GM18873 (cell line): ENCODE measurements around the gene FUT6.
"Not testable (repeated sequence)": the region's sequence is repeated elsewhere in the genome, so short reads cannot be mapped to it uniquely, and the experiment has no call there.

Experiments used
- ATAC-seq: cut with Tn5 transposase; IDR thresholded peaks from one replicate; pipeline ENCODE4 v1.9.1; 2021; ENCODE audit warnings: mild to moderate bottlenecking, moderate library complexity, moderate number of reproducible peaks; ENCODE audit not compliant: unreplicated experiment, low FRiP score

Gene FUT6

GRCh38 chr19:5863030-5863665 lies 23.6 kb upstream of the FUT6 start:
- ATAC-seq = no peak

- no peak for ATAC-seq
Measured at GRCh38 chr19:5857203-5858081, 17.9 kb upstream of the FUT6 start.

- not testable (repeated sequence) for ATAC-seq
Measured at GRCh38 chr19:5855151-5855550, 15.6 kb upstream of the FUT6 start.

- not testable (repeated sequence) for ATAC-seq
Measured at GRCh38 chr19:5854121-5854520, 14.6 kb upstream of the FUT6 start.

GRCh38 chr19:5851302-5851701 lies 11.8 kb upstream of the FUT6 start, which contains the start of gene FUT3:
Gene FUT3 (minus strand): TSS chr19:5851449.
- no peak for ATAC-seq

- ATAC-seq = no peak
Measured at GRCh38 chr19:5850743-5851293, 11.3 kb upstream of the FUT6 start.

GRCh38 chr19:5850189-5850588 lies 10.7 kb upstream of the FUT6 start:
- no peak for ATAC-seq

GRCh38 chr19:5848621-5849020 lies 9.1 kb upstream of the FUT6 start:
- not testable (repeated sequence) for ATAC-seq

GRCh38 chr19:5847846-5848245 lies 8.3 kb upstream of the FUT6 start:
- not testable (repeated sequence) for ATAC-seq

- ATAC-seq = no peak
Measured at GRCh38 chr19:5844456-5845433, 5.2 kb upstream of the FUT6 start.

GRCh38 chr19:5843295-5843927 lies 3.9 kb upstream of the FUT6 start:
- ATAC-seq = no peak

- ATAC-seq = not testable (repeated sequence)
Measured at GRCh38 chr19:5841735-5842111, 2.2 kb upstream of the FUT6 start.

GRCh38 chr19:5838353-5839064 lies 993 bp downstream of the FUT6 start:
- no peak for ATAC-seq

GRCh38 chr19:5837761-5838352 lies 1.6 kb downstream of the FUT6 start:
- no peak for ATAC-seq

- ATAC-seq = no peak
Measured at GRCh38 chr19:5832527-5833216, 6.8 kb downstream of the FUT6 start.

- ATAC-seq = no peak
Measured at GRCh38 chr19:5832061-5832460, 7.4 kb downstream of the FUT6 start.

- no peak for ATAC-seq
Measured at GRCh38 chr19:5831159-5831558, 8.3 kb downstream of the FUT6 start.

- ATAC-seq = no peak
Measured at GRCh38 chr19:5829567-5830310, 9.8 kb downstream of the FUT6 start.
